Measurements from ENCODE around the gene OVCA2.

GRCh38 chr17:1995321-1995892 lies 46.4 kb upstream of the OVCA2 start:
- no peak for TF ChIP-seq CTCF (IDR thresholded peaks at IDR 0.05; ENCODE audit: poor library complexity)
- no peak for TF ChIP-seq EZH2 (IDR thresholded peaks at IDR 0.05; ENCODE audit: borderline replicate concordance)

Measured in hepatocyte (in vitro differentiated cells).